ENCODE results near the gene NME8.

Gene NME8

DNA sequence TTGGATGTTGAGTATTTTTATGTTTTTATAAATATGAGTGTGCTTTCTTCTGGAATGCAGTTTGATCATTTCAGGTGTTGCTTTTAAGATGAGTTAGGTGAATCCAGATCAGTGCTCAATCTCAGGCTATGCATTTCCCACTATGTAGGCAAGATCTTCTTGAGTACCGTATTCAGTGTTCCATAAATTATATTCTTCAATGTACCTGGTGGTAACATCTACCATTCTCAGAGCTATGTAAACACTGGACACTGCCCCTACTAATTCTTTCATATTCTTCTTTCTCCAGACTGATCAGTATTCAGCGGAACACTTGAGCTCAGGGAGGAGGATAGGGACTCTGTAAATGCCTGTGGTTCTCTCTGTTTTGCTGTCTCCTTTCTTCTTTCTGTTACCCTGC lies 25.5 kb upstream of the NME8 start:
- Histone ChIP-seq H3K9me3 (ENCODE audit: low read depth, low read length) (no peaks in the 10 kb centered on the region), H3K36me3 (ENCODE audit: insufficient read depth, low read length) (no peaks in the 10 kb centered on the region), H3K9ac (ENCODE audit: insufficient read length) (no peak overlapping the region), H3K4me3 (no peak overlapping the region), H3K27ac (no peak overlapping the region)
- DNase-seq (ENCODE audit: low read depth, low spot score), result no peak
- no peak for TF ChIP-seq POLR2AphosphoS5 (IDR thresholded peaks at IDR 0.05; ENCODE audit: borderline replicate concordance, low read depth, low read length)
- TF ChIP-seq EZH2 (IDR thresholded peaks at IDR 0.05), result no peak
- TF ChIP-seq FOXP2 (optimal IDR thresholded peaks at IDR 0.05; ENCODE audit: control extremely low read depth, extremely low read length, insufficient read depth), result no peak

GRCh38 chr7:37823557-37823956 lies 24.8 kb upstream of the NME8 start:
- Histone ChIP-seq H3K9ac (ENCODE audit: insufficient read length) (no peak overlapping the region), H3K9me3 (ENCODE audit: low read depth, low read length) (no peaks in the 10 kb centered on the region), H3K4me3 (no peak overlapping the region), H3K36me3 (ENCODE audit: insufficient read depth, low read length) (no peaks in the 10 kb centered on the region), H3K27ac (no peak overlapping the region)
- TF ChIP-seq POLR2AphosphoS5 (IDR thresholded peaks at IDR 0.05; ENCODE audit: borderline replicate concordance, low read depth, low read length) (no peak), EZH2 (IDR thresholded peaks at IDR 0.05) (no peak), FOXP2 (optimal IDR thresholded peaks at IDR 0.05; ENCODE audit: control extremely low read depth, extremely low read length, insufficient read depth) (no peak)
- no peak for DNase-seq (ENCODE audit: low read depth, low spot score)

- TF ChIP-seq EZH2 (IDR thresholded peaks at IDR 0.05), result no peak
- Histone ChIP-seq H3K4me3 (no peak overlapping the region), H3K27ac (no peak overlapping the region), H3K9ac (ENCODE audit: insufficient read length) (no peak overlapping the region), H3K36me3 (ENCODE audit: insufficient read depth, low read length) (no peaks in the 10 kb centered on the region), H3K9me3 (ENCODE audit: low read depth, low read length) (no peaks in the 10 kb centered on the region)
- no peak for DNase-seq (ENCODE audit: low read depth, low spot score)
These were observed 23.4 kb upstream of the NME8 start for GRCh38 chr7:37825038-37825437.

- Histone ChIP-seq H3K27ac (no peak overlapping the region), H3K9me3 (ENCODE audit: low read depth, low read length) (no peaks in the 10 kb centered on the region), H3K36me3 (ENCODE audit: insufficient read depth, low read length) (no peaks in the 10 kb centered on the region), H3K4me3 (no peak overlapping the region), H3K9ac (ENCODE audit: insufficient read length) (no peak overlapping the region)
- no peak for DNase-seq (ENCODE audit: low read depth, low spot score)
- TF ChIP-seq FOXP2 (optimal IDR thresholded peaks at IDR 0.05; ENCODE audit: control extremely low read depth, extremely low read length, insufficient read depth) (no peak), POLR2AphosphoS5 (IDR thresholded peaks at IDR 0.05; ENCODE audit: borderline replicate concordance, low read depth, low read length) (no peak), EZH2 (IDR thresholded peaks at IDR 0.05) (no peak)
These were observed 21.6 kb upstream of the NME8 start for GRCh38 chr7:37826825-37827224.

DNA sequence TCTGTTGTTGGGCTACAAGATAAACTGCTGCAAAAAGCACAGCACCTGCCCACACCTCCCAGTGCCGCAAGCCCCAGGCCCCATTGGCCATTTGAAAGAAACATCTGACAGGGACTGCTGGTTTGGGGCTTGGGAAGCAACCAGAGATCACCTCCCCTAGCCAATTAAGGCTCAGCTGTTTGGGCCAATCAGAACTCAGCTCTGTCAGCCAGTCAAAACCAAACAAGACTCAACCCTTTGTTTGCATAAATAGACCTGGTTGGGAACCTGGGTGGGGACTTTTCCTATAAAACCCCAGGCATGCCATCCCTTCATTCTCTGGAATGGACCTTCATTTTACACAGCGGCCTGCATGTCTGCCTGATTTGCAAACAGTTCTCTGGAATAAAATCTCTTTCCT lies 17.2 kb upstream of the NME8 start:
- H3K27ac ChIP-seq, result no peak overlapping the region
- no peak for TF ChIP-seq POLR2AphosphoS5 (IDR thresholded peaks at IDR 0.05; ENCODE audit: borderline replicate concordance, low read depth, low read length)
- no peak for TF ChIP-seq EZH2 (IDR thresholded peaks at IDR 0.05)
- TF ChIP-seq FOXP2 (optimal IDR thresholded peaks at IDR 0.05; ENCODE audit: control extremely low read depth, extremely low read length, insufficient read depth), result no peak
- no peaks in the 10 kb centered on the region for H3K9me3 ChIP-seq (ENCODE audit: low read depth, low read length)
- no peak overlapping the region for H3K9ac ChIP-seq (ENCODE audit: insufficient read length)
- no peaks in the 10 kb centered on the region for H3K36me3 ChIP-seq (ENCODE audit: insufficient read depth, low read length)
- no peak for DNase-seq (ENCODE audit: low read depth, low spot score)
- H3K4me3 ChIP-seq, result no peak overlapping the region

DNA sequence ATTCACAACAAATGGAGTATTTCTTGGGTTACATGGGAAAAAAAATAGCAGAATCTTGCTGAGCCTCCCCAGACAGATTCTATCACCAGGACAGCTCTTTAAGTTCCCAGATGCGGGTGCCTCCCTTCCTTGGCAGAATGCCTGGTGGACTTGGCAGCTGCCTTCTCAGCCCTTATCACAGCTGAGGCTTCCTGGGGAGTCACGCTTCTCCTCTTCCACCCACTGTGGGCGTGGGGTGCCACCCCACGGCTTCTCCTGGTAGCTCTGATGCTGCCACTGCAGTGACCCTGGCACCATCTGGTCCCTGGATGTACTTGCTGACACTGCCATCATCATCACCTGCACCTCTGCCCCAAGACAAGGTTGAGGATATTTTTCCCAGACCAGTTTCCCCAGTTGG lies 16.2 kb upstream of the NME8 start:
- Histone ChIP-seq H3K36me3 (ENCODE audit: insufficient read depth, low read length) (no peaks in the 10 kb centered on the region), H3K4me3 (no peak overlapping the region), H3K27ac (no peak overlapping the region), H3K9me3 (ENCODE audit: low read depth, low read length) (no peaks in the 10 kb centered on the region), H3K9ac (ENCODE audit: insufficient read length) (no peak overlapping the region)
- TF ChIP-seq POLR2AphosphoS5 (IDR thresholded peaks at IDR 0.05; ENCODE audit: borderline replicate concordance, low read depth, low read length) (no peak), FOXP2 (optimal IDR thresholded peaks at IDR 0.05; ENCODE audit: control extremely low read depth, extremely low read length, insufficient read depth) (no peak), EZH2 (IDR thresholded peaks at IDR 0.05) (no peak)
- no peak for DNase-seq (ENCODE audit: low read depth, low spot score)

- H3K27ac ChIP-seq, result no peak overlapping the region
- H3K9ac ChIP-seq (ENCODE audit: insufficient read length), result no peak overlapping the region
- H3K36me3 ChIP-seq (ENCODE audit: insufficient read depth, low read length), result no peaks in the 10 kb centered on the region
- H3K9me3 ChIP-seq (ENCODE audit: low read depth, low read length), result no peaks in the 10 kb centered on the region
- TF ChIP-seq POLR2AphosphoS5 (IDR thresholded peaks at IDR 0.05; ENCODE audit: borderline replicate concordance, low read depth, low read length) (no peak), EZH2 (IDR thresholded peaks at IDR 0.05) (no peak), FOXP2 (optimal IDR thresholded peaks at IDR 0.05; ENCODE audit: control extremely low read depth, extremely low read length, insufficient read depth) (peak; percentile 36)
- peak overlapping the region; percentile 74 for H3K4me3 ChIP-seq
- peak; percentile 10 for DNase-seq (ENCODE audit: low read depth, low spot score)
These were observed 15.1 kb upstream of the NME8 start for GRCh38 chr7:37833107-37833817.

DNA sequence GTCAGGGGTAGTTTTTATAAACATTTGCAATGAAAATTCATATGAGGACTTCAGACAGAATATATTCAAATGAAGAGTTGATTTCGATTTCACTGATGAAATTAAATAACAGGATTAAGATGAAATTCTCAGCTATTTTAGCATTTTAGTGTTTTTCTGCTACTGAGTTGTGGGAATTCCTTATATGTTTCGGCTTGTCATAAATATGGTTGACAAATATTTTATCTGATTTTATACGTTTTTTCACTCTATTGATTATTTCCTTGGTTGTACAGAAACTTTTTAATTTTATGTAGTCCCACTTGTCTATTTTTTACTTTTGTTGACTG lies 14.6 kb upstream of the NME8 start:
- no peak for DNase-seq (ENCODE audit: low read depth, low spot score)
- Histone ChIP-seq H3K9ac (ENCODE audit: insufficient read length) (no peak overlapping the region), H3K9me3 (ENCODE audit: low read depth, low read length) (no peaks in the 10 kb centered on the region), H3K27ac (no peak overlapping the region), H3K36me3 (ENCODE audit: insufficient read depth, low read length) (no peaks in the 10 kb centered on the region), H3K4me3 (no peak overlapping the region)
- TF ChIP-seq POLR2AphosphoS5 (IDR thresholded peaks at IDR 0.05; ENCODE audit: borderline replicate concordance, low read depth, low read length) (no peak), FOXP2 (optimal IDR thresholded peaks at IDR 0.05; ENCODE audit: control extremely low read depth, extremely low read length, insufficient read depth) (no peak), EZH2 (IDR thresholded peaks at IDR 0.05) (no peak)

- no peak for TF ChIP-seq POLR2AphosphoS5 (IDR thresholded peaks at IDR 0.05; ENCODE audit: borderline replicate concordance, low read depth, low read length)
- TF ChIP-seq FOXP2 (optimal IDR thresholded peaks at IDR 0.05; ENCODE audit: control extremely low read depth, extremely low read length, insufficient read depth), result no peak
- no peak for TF ChIP-seq EZH2 (IDR thresholded peaks at IDR 0.05)
- H3K27ac ChIP-seq, result no peak overlapping the region
- H3K4me3 ChIP-seq, result no peak overlapping the region
- no peak overlapping the region for H3K9ac ChIP-seq (ENCODE audit: insufficient read length)
- H3K36me3 ChIP-seq (ENCODE audit: insufficient read depth, low read length), result no peaks in the 10 kb centered on the region
- DNase-seq (ENCODE audit: low read depth, low spot score), result no peak
- no peaks in the 10 kb centered on the region for H3K9me3 ChIP-seq (ENCODE audit: low read depth, low read length)
These were observed 5.1 kb downstream of the NME8 start for GRCh38 chr7:37853468-37853867.

Data from SK-N-MC (cell line).